GM19351 (cell line): ENCODE measurements around the gene COLGALT1.

Source experiments
- ATAC-seq: cut with Tn5 transposase; IDR thresholded peaks from one replicate; pipeline ENCODE4 v1.9.1; 2021; ENCODE audit warnings: mild to moderate bottlenecking, moderate library complexity; ENCODE audit not compliant: unreplicated experiment

COLGALT1 gene

DNA sequence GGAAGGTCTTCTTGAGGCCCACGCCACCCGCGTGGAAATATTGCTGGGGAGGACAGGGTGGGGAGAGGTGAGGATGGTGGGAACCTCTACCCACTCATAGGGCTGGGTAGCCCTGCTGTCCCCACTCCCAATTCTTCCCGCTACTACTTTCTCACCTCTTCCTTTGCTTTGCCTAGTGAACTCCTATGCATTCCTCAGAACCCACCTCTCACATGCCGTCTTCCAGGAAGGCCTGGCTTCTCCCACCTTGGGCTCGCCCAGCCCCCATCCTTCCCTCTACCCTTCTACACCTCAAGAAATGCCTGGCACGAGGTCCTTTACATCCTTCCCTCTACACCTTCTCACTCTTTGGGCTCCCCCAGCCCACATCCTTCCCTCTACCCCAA lies 62.4 kb downstream of the COLGALT1 start:
- no peak for ATAC-seq

DNA sequence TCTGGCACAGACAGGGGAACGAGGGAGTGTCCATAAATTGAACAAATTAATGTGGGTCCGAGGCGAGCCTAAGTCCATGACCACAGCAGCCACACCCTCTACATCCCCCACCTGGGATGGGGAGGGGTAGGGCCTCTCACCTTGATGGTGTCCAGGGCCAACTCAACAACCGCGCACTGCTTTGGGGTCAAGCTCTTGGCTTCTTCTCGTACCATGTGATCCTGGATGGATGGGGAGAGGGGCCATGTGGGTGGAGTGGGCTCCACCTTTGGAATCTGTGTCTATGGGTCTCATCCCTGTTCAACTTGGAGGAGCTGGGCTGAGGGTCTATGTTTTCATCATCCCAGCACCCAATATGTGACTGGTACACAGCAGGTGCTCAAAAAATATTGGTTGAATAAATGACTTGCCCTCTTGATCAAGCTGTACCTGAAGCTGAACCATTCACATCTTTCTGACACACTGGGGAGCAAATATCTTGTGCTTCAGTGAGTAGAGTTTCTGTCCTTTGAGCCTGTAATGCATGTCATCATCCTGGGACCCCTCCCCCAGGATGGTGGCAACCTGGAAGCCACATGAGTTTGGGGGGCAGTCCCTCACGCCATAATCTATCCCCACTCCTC lies 62.9 kb downstream of the COLGALT1 start:
- no peak for ATAC-seq

DNA sequence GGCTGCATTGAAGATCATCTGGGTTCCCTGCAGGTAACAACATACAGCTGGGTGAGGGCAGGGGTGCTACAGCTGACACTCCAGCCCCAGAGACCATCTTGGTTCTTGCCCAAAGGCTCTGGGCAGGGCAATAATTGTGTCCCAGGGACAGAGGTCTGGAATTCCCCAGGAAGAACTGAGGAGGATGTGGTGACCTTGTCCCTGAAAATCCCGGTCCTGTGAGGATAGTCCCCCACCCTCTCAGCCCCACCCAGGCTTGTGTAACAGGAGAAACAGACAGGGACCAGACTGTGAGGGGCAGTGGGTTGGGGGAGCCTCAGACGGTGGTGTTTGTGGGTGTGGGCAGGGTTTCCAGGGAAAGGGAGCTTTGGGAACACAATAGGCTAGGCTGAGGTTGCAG lies 63.5 kb downstream of the COLGALT1 start:
- no peak for ATAC-seq

DNA sequence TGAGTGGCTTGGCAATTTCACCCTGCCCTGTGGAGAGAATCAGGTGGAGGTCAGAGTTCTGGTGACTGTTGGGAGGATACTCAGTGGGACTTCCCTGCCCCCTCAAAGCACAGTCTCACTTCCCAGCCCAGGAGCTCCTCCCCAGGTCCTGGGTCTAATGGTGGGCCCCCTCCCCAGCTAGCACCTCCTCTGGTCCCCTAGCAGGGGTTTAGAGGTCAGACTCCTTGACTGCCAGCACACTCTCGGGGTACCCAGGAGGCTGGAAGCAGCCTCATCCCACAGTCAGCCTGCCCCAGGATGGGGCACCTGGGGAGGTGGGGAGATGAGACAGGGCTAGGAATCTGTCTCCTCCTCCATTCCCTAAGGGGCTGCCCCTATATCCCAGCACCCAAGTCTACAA lies 65.2 kb downstream of the COLGALT1 start:
- ATAC-seq, result no peak

DNA sequence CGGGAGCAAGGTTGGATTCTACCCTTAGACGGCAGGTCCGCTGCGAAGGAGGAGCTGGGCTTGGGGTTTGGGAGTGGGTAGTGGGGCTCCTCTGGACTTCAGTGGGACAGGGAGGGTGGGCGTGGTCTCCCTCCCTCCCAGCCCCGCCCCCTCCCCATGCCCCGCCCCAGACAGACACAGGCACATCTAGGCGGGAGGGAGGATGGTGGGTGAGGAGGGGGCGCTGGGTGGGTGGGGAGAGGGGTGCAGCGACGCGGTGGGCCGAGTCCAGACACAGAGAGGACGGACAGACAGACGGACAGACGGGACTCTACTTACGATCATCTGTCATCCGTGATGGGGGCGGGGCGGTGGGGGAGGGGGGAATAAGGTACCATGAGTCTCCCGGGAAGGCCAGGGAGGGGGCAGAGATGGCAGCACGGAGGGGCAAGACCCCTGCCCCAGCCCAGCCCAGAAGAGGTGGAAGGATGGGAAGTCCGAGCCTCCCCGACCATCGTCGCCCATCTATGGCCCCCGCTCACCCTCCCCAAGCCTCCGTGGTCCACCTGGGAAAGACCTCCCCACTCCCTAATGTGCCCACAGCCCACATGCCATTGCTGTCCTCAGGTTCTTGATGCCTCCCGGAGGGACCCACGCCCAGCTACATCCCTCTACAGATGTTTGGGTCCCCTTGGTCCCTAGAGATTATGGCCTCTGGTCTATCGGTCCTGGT lies 67.9 kb downstream of the COLGALT1 start:
- ATAC-seq, result no peak

DNA sequence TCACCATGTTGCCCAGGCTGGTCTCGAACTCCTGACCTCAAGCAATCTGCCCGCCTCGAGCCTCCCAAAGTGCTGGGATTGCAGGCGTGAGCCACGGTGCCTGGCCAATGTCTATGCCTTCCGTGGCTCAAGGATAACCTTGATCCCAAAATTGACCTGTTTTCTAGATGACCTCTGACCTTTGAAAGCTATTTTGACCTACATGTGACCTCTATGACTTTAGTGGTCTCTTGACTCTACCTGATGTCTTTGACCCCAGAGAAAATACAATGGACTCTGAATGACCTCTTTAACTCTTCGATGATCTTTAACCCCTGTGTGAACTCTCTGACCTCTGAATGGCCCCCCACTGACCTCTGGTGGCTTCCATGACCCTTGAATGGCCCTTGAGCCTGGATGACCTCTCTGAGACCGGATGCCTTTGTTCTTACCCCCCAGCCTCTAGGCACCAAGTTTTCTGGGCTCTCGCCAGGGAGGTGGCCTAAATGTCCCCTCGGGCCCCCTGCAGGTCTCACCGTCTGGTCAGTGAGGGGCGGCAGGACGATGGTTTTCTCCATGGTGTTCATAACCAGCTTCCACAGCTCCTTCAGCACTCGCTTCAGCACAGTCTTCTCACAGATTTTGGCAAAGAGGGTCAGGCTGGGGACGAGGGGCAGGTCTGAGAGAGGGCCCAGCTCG lies 69.0 kb downstream of the COLGALT1 start:
- ATAC-seq, result no peak

DNA sequence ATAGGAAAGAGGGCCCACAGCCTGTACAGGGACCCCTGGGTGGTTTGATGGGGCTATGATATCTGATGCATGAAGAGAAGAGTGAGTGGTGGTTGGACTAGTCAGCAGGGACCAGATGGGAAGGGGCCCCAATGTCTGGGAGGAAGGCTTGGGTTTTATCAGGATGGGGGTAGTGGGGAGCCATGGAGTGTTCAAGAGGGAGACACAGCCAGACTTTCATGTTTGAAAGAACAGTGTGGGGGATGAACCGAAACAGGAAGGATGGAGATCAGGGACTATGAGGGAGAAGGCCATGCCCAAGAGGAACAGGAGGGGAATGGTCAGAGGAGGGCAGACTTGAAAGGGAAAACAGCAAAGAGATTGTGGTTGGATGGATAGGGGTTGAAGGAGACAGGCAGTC lies 69.6 kb downstream of the COLGALT1 start:
- no peak for ATAC-seq

DNA sequence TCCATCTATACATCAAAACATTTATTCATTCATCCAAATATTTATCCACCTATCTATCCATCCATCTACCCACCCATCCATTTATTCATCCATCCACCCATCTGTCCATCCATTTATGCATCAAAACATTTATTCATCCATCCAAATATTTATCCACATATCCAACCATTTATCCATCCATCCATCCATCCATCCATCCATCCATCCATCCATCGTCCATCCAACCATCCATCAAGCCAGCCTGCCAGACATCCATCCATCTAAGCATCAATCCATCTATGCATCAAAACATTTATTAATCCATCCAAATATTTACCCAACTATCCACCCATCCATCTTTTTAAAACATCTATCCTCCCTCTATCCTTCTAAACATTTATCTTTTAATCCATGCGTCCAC lies 70.5 kb downstream of the COLGALT1 start:
- no peak for ATAC-seq

DNA sequence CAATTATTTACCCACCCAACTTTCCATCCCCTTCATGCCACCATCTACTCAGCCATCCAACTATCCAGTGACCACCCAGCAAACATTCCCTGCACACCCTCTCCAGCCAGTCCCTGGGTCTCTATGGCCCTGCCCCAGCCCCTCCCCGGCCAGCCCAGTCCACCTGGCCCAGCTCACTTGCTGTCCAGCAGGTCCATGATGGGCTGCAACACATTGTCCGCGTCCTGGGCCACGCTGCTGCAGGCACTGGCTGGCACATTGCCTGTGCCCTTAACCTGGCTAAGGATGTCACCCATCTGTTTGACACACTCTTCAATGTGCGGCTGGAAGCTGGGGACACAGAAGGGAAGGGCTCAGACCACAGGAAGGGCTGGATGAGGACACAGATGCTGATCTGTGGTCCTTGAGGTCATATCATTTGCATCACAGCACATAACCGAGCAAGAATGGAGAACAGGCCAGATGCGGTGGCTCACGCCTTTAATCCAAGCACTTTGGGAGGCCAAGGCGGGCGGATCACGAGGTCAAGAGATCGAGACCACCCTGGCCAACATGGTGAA lies 71.1 kb downstream of the COLGALT1 start:
- ATAC-seq, result no peak

DNA sequence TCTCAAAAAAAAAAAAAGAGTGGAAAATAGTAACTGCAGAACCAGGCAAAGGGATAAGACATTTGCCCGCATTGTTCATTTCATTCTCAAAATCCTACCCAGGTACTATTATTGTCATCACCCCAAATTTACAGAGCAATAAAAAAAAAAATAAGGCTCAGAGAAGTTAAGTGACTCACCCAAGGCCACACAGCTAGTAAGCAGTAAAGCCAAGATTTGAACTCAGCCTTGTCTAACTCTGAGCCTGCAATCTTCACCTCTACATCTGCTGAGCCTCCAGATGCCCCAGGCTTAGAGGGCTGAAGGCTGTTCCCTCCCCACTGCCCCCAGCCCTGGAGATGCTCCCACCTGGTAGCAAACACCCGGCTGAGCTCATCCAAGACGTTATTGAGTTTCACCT lies 71.7 kb downstream of the COLGALT1 start:
- no peak for ATAC-seq

DNA sequence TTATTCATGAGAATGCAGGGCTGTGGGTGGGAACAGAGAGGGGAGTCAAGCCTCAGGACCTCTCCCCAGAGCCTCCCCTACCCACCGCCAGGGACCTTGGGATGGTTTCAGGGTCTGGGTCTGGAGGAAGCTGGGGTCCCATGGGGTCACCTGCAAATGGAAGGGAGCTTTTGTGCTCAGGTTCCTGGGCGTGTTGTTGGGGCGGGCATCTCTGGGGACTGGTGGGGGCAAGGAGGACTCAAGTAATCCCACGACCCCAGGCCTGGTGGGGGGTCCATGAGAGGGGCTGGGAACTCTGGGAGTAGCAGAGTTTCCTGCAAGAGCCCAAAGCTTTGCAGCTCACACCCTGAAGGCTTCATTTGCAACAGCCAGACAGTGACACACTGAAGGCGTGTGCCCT lies 72.5 kb downstream of the COLGALT1 start:
- no peak for ATAC-seq

DNA sequence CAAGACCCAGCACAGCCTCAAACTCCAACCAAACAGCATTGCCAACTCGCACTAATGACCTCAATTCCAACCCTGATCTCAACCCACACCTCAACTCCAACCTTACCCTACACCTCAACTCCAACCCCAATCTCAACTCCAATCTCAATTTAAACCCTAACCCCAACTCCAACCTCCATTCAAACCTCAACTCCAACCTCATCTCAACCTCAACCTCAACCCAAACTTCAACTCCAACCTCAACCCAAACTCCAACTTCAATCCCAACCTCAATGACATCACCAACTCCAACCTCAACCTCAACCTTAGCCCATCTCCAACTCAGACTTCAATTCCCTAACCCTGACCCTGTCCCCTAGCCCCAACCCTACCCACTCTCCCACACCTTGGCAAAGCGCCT lies 74.3 kb downstream of the COLGALT1 start:
- ATAC-seq, result no peak

DNA sequence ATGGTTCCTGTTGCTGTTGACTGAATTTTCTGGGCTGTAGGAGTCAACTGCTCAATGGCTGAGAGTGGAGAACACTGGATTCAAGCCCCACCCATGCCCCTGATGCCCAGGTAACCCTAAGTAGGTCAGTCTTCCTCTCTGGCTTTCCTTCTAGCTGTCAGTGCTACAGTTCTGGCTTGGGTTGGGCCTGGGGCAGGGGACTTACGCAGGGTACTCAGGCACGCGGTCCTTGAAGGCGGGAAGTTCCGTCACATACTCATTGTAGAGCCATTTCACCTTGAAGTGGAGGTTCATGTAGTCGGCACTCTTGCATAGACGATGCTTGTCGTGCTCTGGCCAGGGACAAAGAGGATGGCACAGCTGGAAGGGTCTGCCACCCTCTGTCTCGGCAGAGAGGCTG lies 77.1 kb downstream of the COLGALT1 start:
- ATAC-seq, result no peak
